OCI-LY7 (cell line): ENCODE measurements around the gene CREB5.

Source experiments
- CTCF ChIP-seq: fragments of 200-600 bp; sonication (generic); conservative IDR thresholded peaks from 2 replicates; pipeline ENCODE4 v1.5.1; 2014; ENCODE audit warnings: mild to moderate bottlenecking, antibody characterized with exemption, low read length, moderate library complexity, mixed read lengths
- EZH2phosphoT487 ChIP-seq: fragments of 200-600 bp; sonication (generic); IDR thresholded peaks from 2 replicates; pipeline ENCODE4 v1.6.1; 2018; ENCODE audit warnings: low read depth, borderline replicate concordance, mild to moderate bottlenecking, mixed run types, antibody characterized with exemption, low read length, moderate library complexity, mixed read lengths

GRCh38 chr7:28771906-28772622 lies 359.7 kb downstream of the CREB5 start:
- no peak for TF ChIP-seq CTCF
- TF ChIP-seq EZH2phosphoT487 = no peak
